CMK (cell line): ENCODE data around the gene DTD1.
A peak's percentile ranks its signal among the peaks of the same experiment; 100 is the strongest.

Experiments used
- DNase-seq: peaks from one replicate; pipeline ENCODE4 v3.0.0-alpha.2; 2010; ENCODE audit warnings: low read depth

Gene DTD1

GRCh38 chr20:18615020-18615650 lies 27.3 kb downstream of the DTD1 start:
- DNase-seq: no peak

GRCh38 chr20:18621004-18621403 lies 33.1 kb downstream of the DTD1 start:
- DNase-seq: no peak

GRCh38 chr20:18623156-18623910 lies 35.5 kb downstream of the DTD1 start:
- no peak for DNase-seq

- DNase-seq: no peak
Observed at GRCh38 chr20:18624948-18625347, 37.1 kb downstream of the DTD1 start.

GRCh38 chr20:18625907-18626655 lies 38.2 kb downstream of the DTD1 start:
- no peak for DNase-seq

- no peak for DNase-seq
Observed at GRCh38 chr20:18628330-18628920, 40.6 kb downstream of the DTD1 start.

- DNase-seq: peak; percentile 44
Observed at GRCh38 chr20:18632196-18632789, 44.4 kb downstream of the DTD1 start.

- no peak for DNase-seq
Observed at GRCh38 chr20:18633411-18633810, 45.6 kb downstream of the DTD1 start.

- no peak for DNase-seq
Observed at GRCh38 chr20:18634501-18634900, 46.6 kb downstream of the DTD1 start.

- no peak for DNase-seq
Observed at GRCh38 chr20:18635380-18635779, 47.5 kb downstream of the DTD1 start.

GRCh38 chr20:18637224-18637623 lies 49.4 kb downstream of the DTD1 start:
- no peak for DNase-seq

- DNase-seq: no peak
Observed at GRCh38 chr20:18638768-18639167, 50.9 kb downstream of the DTD1 start.

- DNase-seq: no peak
Observed at GRCh38 chr20:18639501-18639979, 51.7 kb downstream of the DTD1 start.

- DNase-seq: no peak
Observed at GRCh38 chr20:18645196-18645745, 57.4 kb downstream of the DTD1 start.

GRCh38 chr20:18645851-18646250 lies 58.0 kb downstream of the DTD1 start:
- no peak for DNase-seq

GRCh38 chr20:18647777-18648176 lies 59.9 kb downstream of the DTD1 start:
- no peak for DNase-seq

GRCh38 chr20:18650224-18650623 lies 62.4 kb downstream of the DTD1 start:
- DNase-seq: no peak

- no peak for DNase-seq
Observed at GRCh38 chr20:18653736-18654447, 66.0 kb downstream of the DTD1 start.

GRCh38 chr20:18654448-18654773 lies 66.6 kb downstream of the DTD1 start:
- no peak for DNase-seq

GRCh38 chr20:18657575-18657974 lies 69.7 kb downstream of the DTD1 start:
- no peak for DNase-seq
